ENCODE data around the gene PFDN1. TPM values are rescaled to one million over a fixed set of nuclear protein-coding genes. Genes with fewer than 3 reads are reported as not detected.

Gene PFDN1
- polyA plus RNA-seq, 1 donor from 2014 or later, result 147 TPM

GRCh38 chr5:140342896-140343295 is 40.0 kb upstream of the PFDN1 start:
- Histone ChIP-seq H3K4me2 (ENCODE audit: low read length) (no peak overlapping the region), H2AFZ (ENCODE audit: low read depth, low read length) (no peak overlapping the region), H3F3A (ENCODE audit: insufficient read depth, low read length, poor library complexity, severe bottlenecking) (no peaks in the 10 kb centered on the region), H4K20me1 (ENCODE audit: insufficient read depth) (no peaks in the 10 kb centered on the region), H3K27ac (ENCODE audit: low read length) (no peak overlapping the region), H3K79me2 (replicated peaks; ENCODE audit: insufficient read depth, low read length) (no peaks in the 10 kb centered on the region), H3K27me3 (ENCODE audit: insufficient read depth, low read depth, low read length) (no peaks in the 10 kb centered on the region), H3K36me3 (ENCODE audit: insufficient read depth, low read length) (no peaks in the 10 kb centered on the region), H3K9ac (ENCODE audit: low read length) (no peak overlapping the region), H3K9me2 (ENCODE audit: insufficient read depth, low read length) (no peaks in the 10 kb centered on the region), H3K9me3 (ENCODE audit: low read length) (no peaks in the 10 kb centered on the region), H3K4me3 (ENCODE audit: low read length) (no peak overlapping the region)
- TF ChIP-seq EP300 (conservative IDR thresholded peaks at IDR 0.05; ENCODE audit: poor library complexity, severe bottlenecking) (no peak), MXI1 (conservative IDR thresholded peaks at IDR 0.05; ENCODE audit: poor library complexity, severe bottlenecking) (no peak), REST (IDR thresholded peaks at IDR 0.05; ENCODE audit: borderline replicate concordance) (no peak), CTCF (IDR thresholded peaks at IDR 0.05; ENCODE audit: poor library complexity, severe bottlenecking) (no peak), POLR2AphosphoS5 (IDR thresholded peaks at IDR 0.05) (no peak), TAF1 (IDR thresholded peaks at IDR 0.05; ENCODE audit: low read depth) (no peak), EZH2 (IDR thresholded peaks at IDR 0.05; ENCODE audit: borderline replicate concordance, insufficient read depth, low read length, poor library complexity, severe bottlenecking) (no peak), SMC3 (conservative IDR thresholded peaks at IDR 0.05; ENCODE audit: poor library complexity) (no peak), RAD21 (conservative IDR thresholded peaks at IDR 0.05) (no peak)

- H3K9ac ChIP-seq (ENCODE audit: low read length), result no peak overlapping the region
- H3K4me3 ChIP-seq (ENCODE audit: low read length), result no peak overlapping the region
- TF ChIP-seq RAD21 (conservative IDR thresholded peaks at IDR 0.05) (no peak), POLR2AphosphoS5 (IDR thresholded peaks at IDR 0.05) (no peak), REST (IDR thresholded peaks at IDR 0.05; ENCODE audit: borderline replicate concordance) (no peak), EZH2 (IDR thresholded peaks at IDR 0.05; ENCODE audit: borderline replicate concordance, insufficient read depth, low read length, poor library complexity, severe bottlenecking) (no peak), MXI1 (conservative IDR thresholded peaks at IDR 0.05; ENCODE audit: poor library complexity, severe bottlenecking) (no peak), SMC3 (conservative IDR thresholded peaks at IDR 0.05; ENCODE audit: poor library complexity) (no peak), CTCF (IDR thresholded peaks at IDR 0.05; ENCODE audit: poor library complexity, severe bottlenecking) (no peak), EP300 (conservative IDR thresholded peaks at IDR 0.05; ENCODE audit: poor library complexity, severe bottlenecking) (no peak), TAF1 (IDR thresholded peaks at IDR 0.05; ENCODE audit: low read depth) (no peak)
Measured at GRCh38 chr5:140342287-140342686, 39.4 kb upstream of the PFDN1 start.

More at GRCh38 chr5:140342287-140342686, 39.4 kb upstream of the PFDN1 start:
- Histone ChIP-seq H3K27me3 (ENCODE audit: insufficient read depth, low read depth, low read length) (no peaks in the 10 kb centered on the region), H3K4me2 (ENCODE audit: low read length) (no peak overlapping the region), H3F3A (ENCODE audit: insufficient read depth, low read length, poor library complexity, severe bottlenecking) (no peaks in the 10 kb centered on the region), H3K36me3 (ENCODE audit: insufficient read depth, low read length) (no peaks in the 10 kb centered on the region), H2AFZ (ENCODE audit: low read depth, low read length) (no peak overlapping the region), H3K79me2 (replicated peaks; ENCODE audit: insufficient read depth, low read length) (no peaks in the 10 kb centered on the region), H4K20me1 (ENCODE audit: insufficient read depth) (no peaks in the 10 kb centered on the region), H3K9me2 (ENCODE audit: insufficient read depth, low read length) (no peaks in the 10 kb centered on the region), H3K27ac (ENCODE audit: low read length) (no peak overlapping the region), H3K9me3 (ENCODE audit: low read length) (no peaks in the 10 kb centered on the region)
